SU-DHL-6 (cell line): ENCODE measurements around the gene ALOX12.

Source experiments
- CTCF ChIP-seq: fragments of 200-600 bp; sonication (generic); IDR thresholded peaks from one replicate; pipeline ENCODE4 v1.5.1; 2017; ENCODE audit warnings: antibody characterized with exemption, mild to moderate bottlenecking, low read length, moderate library complexity; ENCODE audit not compliant: insufficient read depth, poor library complexity, severe bottlenecking
- EZH2phosphoT487 ChIP-seq: fragments of 200-600 bp; sonication (generic), shearing (Covaris generic); conservative IDR thresholded peaks from 2 replicates; pipeline ENCODE4 v1.6.1; 2018; ENCODE audit warnings: mild to moderate bottlenecking, antibody characterized with exemption, low read length, moderate library complexity, mixed read lengths

- TF ChIP-seq CTCF = no peak
- no peak for TF ChIP-seq EZH2phosphoT487
These were observed 29.4 kb downstream of the ALOX12 start for GRCh38 chr17:7025245-7025644.
